HepG2 (cell line): ENCODE measurements around the gene AQP5. TPM values are rescaled to one million over a fixed set of nuclear protein-coding genes. Genes with fewer than 3 reads are reported as not detected.
A peak's percentile ranks its signal among the peaks of the same experiment; 100 is the strongest.

Experiments used
- ATAC-seq: fragments of 200-7000 bp; cut with Tn5 transposase; 3 replicates; pipeline ENCODE4 v1.9.1; 2020; ENCODE audit warnings: mild to moderate bottlenecking, moderate library complexity
- BruUV-seq: library from RNA; stranded (reverse); fragments of 400-500 nt; replicated peaks from 2 replicates; lab custom pipeline; 2021; lab: Mats Ljungman, UMichigan
- CTCF ChIA-PET: fragments of 300-600 bp; formaldehyde crosslinking; extraction: SDS; loops from one replicate; lab custom pipeline; 2021; ENCODE audit warnings: low total read pairs, inconsistent platforms, low intra/inter-chr PET ratio; lab: Yijun Ruan, JAX
- POLR2A ChIA-PET: fragments of 350-600 bp; sonication (Branson Sonifier 250); formaldehyde crosslinking; loops from one replicate; lab custom pipeline; 2020; ENCODE audit warnings: antibody characterized with exemption, inconsistent platforms; lab: Yijun Ruan, JAX
- DNase-seq: peaks from one replicate; pipeline ENCODE4 v3.0.0-alpha.2; 2015; ENCODE audit warnings: low spot score
- FAIRE-seq: peaks from 3 replicates; lab custom pipeline; 2011; peaks lifted over from hg19 to GRCh38; lab: Jason Lieb, UNC
- H2AFZ ChIP-seq: one replicate; pipeline ENCODE4 v1.6.1; 2011; ENCODE audit warnings: low read length, inconsistent platforms
- H3K27ac ChIP-seq: fragments of 300-600 bp; 3 replicates; pipeline ENCODE4 v1.8.0; 2011; ENCODE audit warnings: mixed run types, mild to moderate bottlenecking, mixed read lengths, low read length, inconsistent platforms; ENCODE audit not compliant: insufficient read depth; ENCODE audit errors: extremely low read length
- H3K27me3 ChIP-seq, 2 experiments: fragments of 200-600 bp in 1 of 2; 2 replicates in 1 of 2; 3 replicates in 1 of 2; pipeline versions ENCODE4 v1.6.0 to v1.8.0; 2011; ENCODE audit warnings: low read length in 2 of 2, mild to moderate bottlenecking in 2 of 2, moderate library complexity in 2 of 2, inconsistent platforms in 1 of 2; ENCODE audit not compliant: insufficient read depth in 2 of 2, control insufficient read depth in 1 of 2
- H3K36me3 ChIP-seq, 2 experiments: fragments of 200-600 bp in 1 of 2; replicated peaks in 1 of 2; 2 replicates in 1 of 2; 3 replicates in 1 of 2; pipeline versions ENCODE4 v1.5.1 to v1.8.0; 2011; ENCODE audit warnings: low read length in 2 of 2, inconsistent platforms in 1 of 2; ENCODE audit not compliant: insufficient read depth in 2 of 2, control insufficient read depth in 1 of 2
- H3K4me1 ChIP-seq: 2 replicates; pipeline ENCODE4 v1.5.1; 2012; ENCODE audit warnings: low read length, inconsistent platforms; ENCODE audit not compliant: insufficient read depth
- H3K4me2 ChIP-seq: 2 replicates; pipeline ENCODE4 v1.6.0; 2011; ENCODE audit warnings: low read depth, low read length, inconsistent platforms
- H3K4me3 ChIP-seq, 3 experiments: fragments of 200-600 bp in 1 of 3; sonication (generic), shearing (Covaris generic) in 1 of 3; replicated peaks in 1 of 3; 2 replicates each; pipeline ENCODE4 v1.5.1; 2011 to 2016; ENCODE audit warnings: low read length in 3 of 3, inconsistent platforms in 2 of 3, low read depth in 2 of 3, mild to moderate bottlenecking in 2 of 3, control low read depth in 1 of 3, mixed read lengths in 1 of 3; ENCODE audit not compliant: insufficient read depth in 1 of 3
- H3K79me2 ChIP-seq: one replicate; pipeline ENCODE4 v1.6.1; 2011; ENCODE audit warnings: low read length, inconsistent platforms; ENCODE audit not compliant: insufficient read depth
- H3K9ac ChIP-seq: 2 replicates; pipeline ENCODE4 v1.6.0; 2011; ENCODE audit warnings: mild to moderate bottlenecking, low read depth, low read length, inconsistent platforms; ENCODE audit not compliant: insufficient read depth
- H3K9me3 ChIP-seq: 2 replicates; pipeline ENCODE4 v1.5.1; 2012; ENCODE audit warnings: mild to moderate bottlenecking, low read length
- H4K20me1 ChIP-seq: 2 replicates; pipeline ENCODE4 v1.6.0; 2011; ENCODE audit warnings: inconsistent platforms, mild to moderate bottlenecking, low read length, moderate library complexity; ENCODE audit not compliant: insufficient read depth
- CREBL2 ChIP-seq: sonication (generic); formaldehyde crosslinking; IDR thresholded peaks from 2 replicates; pipeline ENCODE4 v1.8.1; 2023; ENCODE audit warnings: missing genetic modification reagents, mild to moderate bottlenecking, borderline replicate concordance
- GABPB1 ChIP-seq: IDR thresholded peaks from 2 replicates; pipeline ENCODE4 v1.6.1; 2016; ENCODE audit warnings: mild to moderate bottlenecking, missing genetic modification reagents, moderate library complexity, missing compliant biosample characterization
- GZF1 ChIP-seq: sonication (generic); formaldehyde crosslinking; IDR thresholded peaks from 2 replicates; pipeline ENCODE4 v1.5.1; 2020; ENCODE audit warnings: mild to moderate bottlenecking, missing genetic modification reagents
- HDAC1 ChIP-seq: sonication (generic); formaldehyde crosslinking; IDR thresholded peaks from 2 replicates; pipeline ENCODE4 v1.5.1; 2020; ENCODE audit warnings: mild to moderate bottlenecking, missing genetic modification reagents
- KAT2B ChIP-seq: fragments of 150-350 bp; IDR thresholded peaks from 2 replicates; pipeline ENCODE4 v1.6.1; 2014; ENCODE audit warnings: low read depth, low read length, borderline replicate concordance
- PITX1 ChIP-seq: sonication (generic); formaldehyde crosslinking; IDR thresholded peaks from 2 replicates; pipeline ENCODE4 v1.5.1; 2020; ENCODE audit warnings: mild to moderate bottlenecking, missing genetic modification reagents
- POGZ ChIP-seq: sonication (generic); formaldehyde crosslinking; IDR thresholded peaks from 2 replicates; pipeline ENCODE4 v1.4.0; 2020; ENCODE audit warnings: mild to moderate bottlenecking, missing genetic modification reagents
- RXRA ChIP-seq: sonication (generic); formaldehyde crosslinking; IDR thresholded peaks from 2 replicates; pipeline ENCODE4 v1.5.1; 2020; ENCODE audit warnings: missing genetic modification reagents
- SP4 ChIP-seq: sonication (generic); formaldehyde crosslinking; IDR thresholded peaks from 2 replicates; pipeline ENCODE4 v1.8.1; 2023; ENCODE audit warnings: mild to moderate bottlenecking, missing genetic modification reagents
- TBL1XR1 ChIP-seq: fragments of 150-350 bp; IDR thresholded peaks from 2 replicates; pipeline ENCODE4 v1.6.1; 2014; ENCODE audit warnings: borderline replicate concordance, low read length; ENCODE audit not compliant: partially characterized antibody
- ZNF263 ChIP-seq: sonication (generic); formaldehyde crosslinking; IDR thresholded peaks from 2 replicates; pipeline ENCODE4 v1.4.0; 2020; ENCODE audit warnings: missing genetic modification reagents
- ZNF275 ChIP-seq: sonication (generic); formaldehyde crosslinking; IDR thresholded peaks from 2 replicates; pipeline ENCODE4 v1.8.0; 2022; ENCODE audit warnings: missing genetic modification reagents, mild to moderate bottlenecking, inconsistent platforms, borderline replicate concordance
- ZNF326 ChIP-seq: sonication (generic); formaldehyde crosslinking; IDR thresholded peaks from 2 replicates; pipeline ENCODE4 v1.4.0; 2020; ENCODE audit warnings: missing genetic modification reagents, borderline replicate concordance
- ZNF333 ChIP-seq: sonication (generic); formaldehyde crosslinking; IDR thresholded peaks from 2 replicates; pipeline ENCODE4 v1.4.0; 2020; ENCODE audit warnings: mild to moderate bottlenecking, missing genetic modification reagents, borderline replicate concordance
- ZNF777 ChIP-seq: sonication (generic); formaldehyde crosslinking; IDR thresholded peaks from 2 replicates; pipeline ENCODE4 v1.4.0; 2020; ENCODE audit warnings: missing genetic modification reagents
- ZNF83 ChIP-seq: sonication (generic); formaldehyde crosslinking; IDR thresholded peaks from 2 replicates; pipeline ENCODE4 v1.4.0; 2020; ENCODE audit warnings: missing genetic modification reagents, mild to moderate bottlenecking, borderline replicate concordance
- ZSCAN25 ChIP-seq: sonication (generic); formaldehyde crosslinking; IDR thresholded peaks from 2 replicates; pipeline ENCODE4 v1.8.0; 2022; ENCODE audit warnings: mild to moderate bottlenecking, missing genetic modification reagents
- WGBS: methylation state at CpG from one replicate; pipeline ENCODE4 v1.1.6; 2017; ENCODE audit warnings: low lambda C conversion rate; 5-methylcytosine and 5-hydroxymethylcytosine counted together
- in situ Hi-C: cut with HindIII; loops from 2 replicates; pipeline ENCODE4 v1.10.0; 2017; ENCODE audit warnings: low pct_unique_long_range_greater_than_20kb; ENCODE audit not compliant: extremely low pct_ligation_motif_present
- intact Hi-C: fragments of 100-400 bp; cut with micrococcal nuclease; formaldehyde crosslinking; loops from one replicate; pipeline ENCODE4 v1.10.0; 2022; ENCODE audit not compliant: unreplicated experiment
- polyA plus RNA-seq, 8 experiments: library from polyadenylated mRNA; depleted of rRNA in 3 of 8; stranded (reverse) in 7 of 8; unstranded in 1 of 8; fragments of >200 nt; fragmentation: Illumina TruSeq in 4 of 8; extraction: Trizol in 4 of 8; gene quantifications; 2 replicates each; pipeline versions ENCODE4 v1.2.1 to v1.2.3, GENCODE V29; 2011 to 2016; ENCODE audit warnings: low read depth in 4 of 8, missing spikeins in 1 of 8, mixed read lengths in 1 of 8; ENCODE audit not compliant: insufficient read depth in 1 of 8
- total RNA-seq, 5 experiments: library from RNA; depleted of rRNA; stranded (reverse); fragments of >200 nt; fragmentation: Illumina TruSeq; extraction: Trizol; gene quantifications; 2 replicates each; pipeline ENCODE4 v1.2.3, GENCODE V29; 2016; ENCODE audit warnings: low read depth in 1 of 5

Gene AQP5
- total and polyA plus RNA-seq, 2 of the 13 experiments (the other 11 are each of a cell fraction or from before 2014, with no cell fraction given) = not detected

- whole genome bisulfite sequencing = 55% methylated on average over 6 of the region's 15 CpGs
- in situ Hi-C loops (no loop called here), intact Hi-C loops (loop anchor here (1.0 kb wide), 4 partner anchors 13 to 102 kb away; no protein-coding TSS in a partner anchor)
- TF ChIP-seq HDAC1 (CRISPR knock-in tag) = 0 out of 2 replicates have a peak, but pooled peaks have one; percentile 19
- peak; percentile 73; the same call in 1 of the 2 replicates for TF ChIP-seq ZNF263 (CRISPR knock-in tag)
- 0 out of 2 replicates have a peak, but pooled peaks have one; percentile 21 for TF ChIP-seq ZSCAN25 (CRISPR knock-in tag)
- no peak for TF ChIP-seq TBL1XR1
- TF ChIP-seq CREBL2 (CRISPR knock-in tag) = 0 out of 2 replicates have a peak, but pooled peaks have one; percentile 16
- 0 out of 2 replicates have a peak, but pooled peaks have one; percentile 4 for TF ChIP-seq ZNF275 (CRISPR knock-in tag)
- peak; percentile 33; the same call in 1 of the 2 replicates for TF ChIP-seq ZNF333 (CRISPR knock-in tag)
- no peak for TF ChIP-seq KAT2B
- 0 out of 2 replicates have a peak, but pooled peaks have one; percentile 8 for TF ChIP-seq RXRA (CRISPR knock-in tag)
- TF ChIP-seq ZNF326 = no peak
- 0 out of 2 replicates have a peak, but pooled peaks have one; percentile 18 for TF ChIP-seq GZF1
- TF ChIP-seq POGZ (CRISPR knock-in tag) = peak; percentile 10; the same call in 1 of the 2 replicates
- no peak for TF ChIP-seq ZNF83 (CRISPR knock-in tag)
- TF ChIP-seq ZNF777 = no peak
- 0 out of 2 replicates have a peak, but pooled peaks have one; percentile 1 for TF ChIP-seq PITX1 (CRISPR knock-in tag)
- TF ChIP-seq GABPB1 (CRISPR knock-in tag) = peak; percentile 3; the same call in 1 of the 2 replicates
- peak; percentile 74 for TF ChIP-seq SP4 (CRISPR knock-in tag)
- no TSS peak for BruUV-seq
- ChIA-PET POLR2A (interaction anchor here (0.7 to 3.0 kb wide), 3 partner anchors 12 to 200 kb away, joined by 3 to 24 read pairs (median 3); partner anchors contain the start of gene CERS5), CTCF (interaction anchor here (1.1 to 3.9 kb wide), 5 partner anchors 71 to 107 kb away, joined by 3 to 65 read pairs (median 5); partner anchors contain the start of gene ASIC1)
- no peak overlapping the region for H3K9ac ChIP-seq
- DNase-seq (no peak), FAIRE-seq (no peak), ATAC-seq (peak; percentile 41)
- H3K36me3 ChIP-seq = no peaks in the 10 kb centered on the region
- peaks cover 56% of the 10 kb centered on the region for H3K4me1 ChIP-seq
- H3K79me2 ChIP-seq = no peaks in the 10 kb centered on the region
- no peaks in the 10 kb centered on the region for H4K20me1 ChIP-seq
- H3K4me3 ChIP-seq = peak overlapping the region; percentile 33 to 69 (median 38); a peak in 5 of 6 replicates
- H3K4me2 ChIP-seq = peak overlapping the region; percentile 91
- H3K9me3 ChIP-seq = no peaks in the 10 kb centered on the region
- H3K27ac ChIP-seq = no peak overlapping the region
- H2AFZ ChIP-seq = no peak overlapping the region
- peaks cover 5 to 70% of the 10 kb centered on the region in 2 experiments for H3K27me3 ChIP-seq
Measured at GRCh38 chr12:49967777-49968250, 6.1 kb downstream of the AQP5 start.
